Esophagus muscularis mucosa (tissue), 4 donors: ENCODE results near the gene MYL3. TPM values are rescaled to one million over a fixed set of nuclear protein-coding genes. Genes with fewer than 3 reads are reported as not detected.
A peak's percentile ranks its signal among the peaks of the same experiment; 100 is the strongest.

Experiments used
- DNase-seq: peaks from one replicate; pipeline ENCODE4 v3.0.0-alpha.2; 2017; ENCODE audit errors: extremely low spot score
- H3K27ac ChIP-seq, 4 donors: fragments of 200-600 bp; sonication (generic); replicated peaks in 1 of 4; 1 replicate in 3 of 4; 2 replicates in 1 of 4; pipeline ENCODE4 v1.5.1; 2016 to 2019; ENCODE audit warnings: mild to moderate bottlenecking in 1 of 4
- H3K27me3 ChIP-seq, 4 donors: fragments of 200-600 bp; sonication (generic); one replicate each; pipeline versions ENCODE4 v1.5.1 to v1.6.0; 2016 to 2019
- H3K36me3 ChIP-seq, 4 donors: fragments of 200-600 bp; sonication (generic); one replicate each; pipeline ENCODE4 v1.5.1; 2016 to 2019
- H3K4me1 ChIP-seq, 4 donors: fragments of 200-600 bp; sonication (generic); one replicate each; pipeline ENCODE4 v1.5.1; 2016 to 2019
- H3K4me3 ChIP-seq, 4 donors: fragments of 200-600 bp; sonication (generic); 1 replicate in 2 of 4; 2 replicates in 2 of 4; pipeline ENCODE4 v1.5.1; 2016 to 2019; ENCODE audit warnings: mild to moderate bottlenecking in 4 of 4, moderate library complexity in 1 of 4
- H3K9me3 ChIP-seq, 4 donors: fragments of 200-600 bp; sonication (generic); 1 replicate in 3 of 4; 2 replicates in 1 of 4; pipeline ENCODE4 v1.5.1; 2016 to 2019
- CTCF ChIP-seq, 3 experiments: fragments of 200-600 bp in 2 of 3; fragments of 450-650 bp in 1 of 3; sonication (generic) in 2 of 3; IDR thresholded peaks; one replicate each; pipeline ENCODE4 v1.5.1; 2017 to 2019; ENCODE audit warnings: antibody characterized with exemption in 3 of 3, mild to moderate bottlenecking in 2 of 3, moderate library complexity in 1 of 3
- EP300 ChIP-seq: sonication (generic); formaldehyde crosslinking; IDR thresholded peaks from one replicate; pipeline ENCODE4 v1.6.1; 2017; ENCODE audit warnings: antibody characterized with exemption
- POLR2A ChIP-seq: fragments of 450-650 bp; IDR thresholded peaks from one replicate; pipeline ENCODE4 v1.6.1; 2017; ENCODE audit warnings: antibody characterized with exemption, moderate library complexity, mild to moderate bottlenecking, low read depth
- POLR2AphosphoS5 ChIP-seq, 2 donors: sonication (generic); formaldehyde crosslinking; IDR thresholded peaks; one replicate each; pipeline ENCODE4 v1.6.1; 2017; ENCODE audit warnings: antibody characterized with exemption in 2 of 2
- WGBS: methylation state at CpG from one replicate; pipeline ENCODE4 v1.1.5; 2018; 5-methylcytosine and 5-hydroxymethylcytosine counted together
- intact Hi-C: fragments of 100-400 bp; cut with DNase I; formaldehyde crosslinking; loops from one replicate; pipeline ENCODE4 v1.15.1; 2023
- total RNA-seq, 4 donors: library from RNA; depleted of rRNA; stranded (reverse); fragments of >200 nt; gene quantifications; one replicate each; pipeline versions ENCODE4 v1.1.0 to v1.2.1, GENCODE V29; 2016

The MYL3 gene
- total RNA-seq, 4 donors from 2014 or later: 0.83 to 13.0 (median 7.7) TPM

GRCh38 chr3:46869440-46869839, 6.2 kb upstream of the MYL3 start:
- Histone ChIP-seq H3K4me3 (no peak overlapping the region), H3K9me3 (no peaks in the 10 kb centered on the region), H3K36me3 (no peaks in the 10 kb centered on the region), H3K27me3 (no peaks in the 10 kb centered on the region), H3K27ac (no peak overlapping the region), H3K4me1 (peaks cover 49 to 64% (median 53%) of the 10 kb centered on the region in 4 donors)
- 76% methylated on average over 9 of the region's 10 CpGs for WGBS
- DNase-seq: no peak
- TF ChIP-seq CTCF (IDR thresholded peaks at IDR 0.05) (no peak), EP300 (no peak), POLR2A (no peak), POLR2AphosphoS5 (IDR thresholded peaks at IDR 0.05) (no peak)
- intact Hi-C loops: loop anchor here (5.0 kb wide), 1 partner anchor 38 kb away; no protein-coding TSS in a partner anchor

- 91% methylated on average over 7 of the region's 7 CpGs for WGBS
- intact Hi-C loops: loop anchor here (5.0 kb wide), 1 partner anchor 38 kb away; no protein-coding TSS in a partner anchor
- no peak for DNase-seq
- Histone ChIP-seq H3K9me3 (no peaks in the 10 kb centered on the region), H3K27me3 (no peaks in the 10 kb centered on the region), H3K36me3 (no peaks in the 10 kb centered on the region), H3K4me3 (no peak overlapping the region), H3K4me1 (peaks cover 44 to 60% (median 48%) of the 10 kb centered on the region in 4 donors), H3K27ac (peak overlapping the region in 1 of 4 donors; percentile 70)
- TF ChIP-seq CTCF (IDR thresholded peaks at IDR 0.05) (no peak), POLR2A (no peak), POLR2AphosphoS5 (IDR thresholded peaks at IDR 0.05) (no peak), EP300 (no peak)
Measured at GRCh38 chr3:46868948-46869347, 5.7 kb upstream of the MYL3 start.

GRCh38 chr3:46868287-46868686, 5.0 kb upstream of the MYL3 start:
- no peaks in the 10 kb centered on the region for H3K9me3 ChIP-seq
- peak overlapping the region in 3 of 4 donors; percentile 55 to 70 (median 65) for H3K27ac ChIP-seq
- intact Hi-C loops: loop anchor here (5.0 kb wide), 1 partner anchor 39 kb away; no protein-coding TSS in a partner anchor
- WGBS: 40% methylated on average over 1 of the region's 8 CpGs
- H3K36me3 ChIP-seq: no peaks in the 10 kb centered on the region
- peaks cover 38 to 53% (median 42%) of the 10 kb centered on the region in 4 donors for H3K4me1 ChIP-seq
- no peak for DNase-seq
- H3K27me3 ChIP-seq: no peaks in the 10 kb centered on the region
- H3K4me3 ChIP-seq: no peak overlapping the region
- TF ChIP-seq POLR2AphosphoS5 (IDR thresholded peaks at IDR 0.05) (no peak), CTCF (IDR thresholded peaks at IDR 0.05) (no peak), EP300 (no peak), POLR2A (no peak)

DNA sequence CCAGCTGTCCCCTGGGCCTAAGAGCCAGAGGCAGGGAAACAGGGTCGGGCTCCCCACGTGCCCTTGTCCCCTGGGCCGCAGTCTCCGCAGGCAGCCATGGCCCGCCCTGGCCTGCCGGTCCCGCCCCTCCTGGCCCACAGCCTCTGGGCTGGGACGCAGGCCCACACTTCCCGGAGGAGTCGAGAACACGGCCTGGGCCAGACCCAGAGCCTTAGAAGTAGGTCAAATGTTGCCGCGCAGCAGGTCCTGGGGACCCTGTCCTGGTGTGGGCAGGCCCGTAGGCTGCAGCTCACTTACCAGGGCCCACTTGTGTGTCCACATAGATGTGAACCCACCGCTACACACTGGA, 4.3 kb upstream of the MYL3 start:
- Histone ChIP-seq H3K4me1 (peaks cover 30 to 45% (median 34%) of the 10 kb centered on the region in 4 donors), H3K9me3 (no peaks in the 10 kb centered on the region), H3K27me3 (no peaks in the 10 kb centered on the region), H3K4me3 (peak overlapping the region in 1 of 4 donors; percentile 1), H3K36me3 (no peaks in the 10 kb centered on the region), H3K27ac (peak overlapping the region; percentile 55 to 70 (median 66))
- TF ChIP-seq POLR2AphosphoS5 (IDR thresholded peaks at IDR 0.05): peak; percentile 56 to 75
- TF ChIP-seq EP300: no peak
- no peak for TF ChIP-seq POLR2A
- no peak for TF ChIP-seq CTCF (IDR thresholded peaks at IDR 0.05)
- 0% methylated on average over 2 of the region's 15 CpGs for WGBS
- no peak for DNase-seq
- intact Hi-C loops: loop anchor here (1.0 to 5.0 kb wide), 2 partner anchors 28 to 40 kb away; no protein-coding TSS in a partner anchor
